GM18861 (cell line): ENCODE data around the gene ECHDC3.

Experiments
- ATAC-seq: cut with Tn5 transposase; IDR thresholded peaks from one replicate; pipeline ENCODE4 v1.9.1; 2021; ENCODE audit not compliant: unreplicated experiment

Gene ECHDC3

DNA sequence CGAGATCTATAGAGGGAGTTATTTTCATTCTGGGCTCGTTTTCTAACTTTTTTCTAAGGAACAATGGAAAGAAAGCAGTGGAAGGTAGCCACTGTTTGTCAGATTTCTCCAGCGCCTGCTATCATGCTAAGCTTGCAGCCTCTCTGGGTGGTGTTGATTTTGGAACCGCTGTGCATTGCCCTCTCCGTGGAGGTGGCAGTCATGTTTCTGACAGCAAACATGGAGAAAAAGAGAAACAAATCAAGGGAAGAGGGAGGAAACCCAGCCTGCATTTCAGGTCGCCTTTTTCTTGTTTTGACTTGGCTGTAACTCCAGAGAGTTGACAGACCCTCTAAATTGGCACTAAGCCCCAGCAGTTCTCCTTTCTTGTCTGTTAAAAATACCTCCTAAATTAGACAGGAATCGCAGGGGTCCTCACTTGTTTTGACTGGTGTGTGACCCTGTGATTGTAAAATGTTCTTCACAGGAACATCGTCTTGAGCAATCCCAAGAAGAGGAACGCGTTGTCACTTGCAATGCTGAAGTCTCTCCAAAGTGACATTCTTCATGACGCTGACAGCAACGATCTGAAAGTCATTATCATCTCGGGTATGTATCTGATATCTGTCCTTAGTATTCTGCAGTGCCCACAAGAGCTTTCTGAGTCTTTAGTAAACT is 4.8 kb downstream of the ECHDC3 start:
- no peak for ATAC-seq

DNA sequence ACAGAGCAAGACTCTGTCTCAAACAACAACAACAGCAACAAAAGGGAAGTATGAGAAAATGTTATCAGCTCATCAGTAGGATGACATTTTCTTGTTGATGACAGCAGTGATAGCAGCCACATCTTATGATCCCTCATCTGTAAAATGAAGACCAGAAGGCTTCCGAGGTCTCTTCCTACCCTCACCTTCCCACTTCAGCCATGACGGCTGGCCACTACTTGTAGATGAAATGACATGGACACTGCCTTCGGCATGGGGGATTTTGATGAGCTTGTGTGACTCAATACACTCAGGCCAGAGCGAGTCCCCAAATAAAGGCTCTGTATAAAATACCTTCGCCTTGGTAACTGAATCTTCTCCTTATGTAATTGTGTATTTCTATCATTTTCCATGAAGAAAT is 6.7 kb downstream of the ECHDC3 start:
- ATAC-seq, result no peak

DNA sequence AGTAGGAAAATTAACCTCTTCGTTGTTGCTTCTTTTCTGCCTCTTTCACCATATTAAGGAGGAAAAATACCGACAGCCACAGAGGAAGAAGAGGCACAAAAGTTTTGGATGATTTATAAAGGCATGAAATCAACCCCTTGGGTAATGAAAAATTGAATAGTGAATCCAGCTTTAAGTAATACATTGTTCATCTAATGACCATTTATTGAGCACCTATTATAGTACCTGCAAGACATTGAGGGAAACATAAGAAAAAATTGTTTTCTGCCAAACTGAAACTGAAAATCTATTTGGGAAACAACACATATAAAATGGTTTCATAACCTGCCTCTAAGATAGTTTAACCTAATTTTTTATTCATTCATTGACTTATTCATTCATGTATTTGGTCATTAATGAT is 8.2 kb downstream of the ECHDC3 start:
- no peak for ATAC-seq

DNA sequence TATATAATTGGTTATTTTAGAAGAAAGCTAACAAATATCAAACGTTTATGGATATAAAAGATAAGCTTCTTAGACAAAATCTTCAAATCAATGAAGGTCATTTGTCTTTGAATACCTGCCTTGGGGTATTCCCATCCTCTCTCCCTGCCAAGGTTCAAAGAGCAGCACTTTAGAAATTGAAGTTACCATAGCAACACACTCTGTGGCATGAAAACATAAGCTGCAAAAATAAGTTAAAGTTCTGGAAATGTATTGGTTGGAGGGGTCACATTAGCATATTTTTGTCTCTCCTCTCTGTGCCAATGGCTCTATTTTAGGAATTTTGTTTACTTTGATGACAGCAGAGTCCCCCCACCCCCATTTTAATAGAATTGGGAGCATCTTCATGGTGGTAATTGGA is 12.0 kb downstream of the ECHDC3 start:
- no peak for ATAC-seq

DNA sequence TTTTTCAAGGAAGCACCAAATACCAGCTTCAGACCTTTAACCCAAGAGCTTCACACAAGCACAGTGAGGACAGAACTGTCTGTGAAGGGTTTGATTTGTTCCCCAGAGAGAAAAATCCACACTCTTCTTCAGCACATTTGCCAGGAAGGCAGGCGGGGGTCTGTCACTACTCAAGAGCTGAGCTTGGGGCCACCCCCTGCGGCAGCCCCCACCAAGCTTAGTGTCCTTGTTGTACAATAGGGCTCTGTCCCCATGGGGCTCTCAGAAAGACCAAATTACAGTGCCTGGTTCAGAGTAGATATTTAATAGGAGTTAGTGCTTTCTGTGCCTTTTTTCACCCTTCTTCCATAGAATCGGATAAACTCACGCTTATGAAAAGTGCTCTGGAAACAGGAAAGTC is 12.4 kb downstream of the ECHDC3 start:
- ATAC-seq, result no peak

DNA sequence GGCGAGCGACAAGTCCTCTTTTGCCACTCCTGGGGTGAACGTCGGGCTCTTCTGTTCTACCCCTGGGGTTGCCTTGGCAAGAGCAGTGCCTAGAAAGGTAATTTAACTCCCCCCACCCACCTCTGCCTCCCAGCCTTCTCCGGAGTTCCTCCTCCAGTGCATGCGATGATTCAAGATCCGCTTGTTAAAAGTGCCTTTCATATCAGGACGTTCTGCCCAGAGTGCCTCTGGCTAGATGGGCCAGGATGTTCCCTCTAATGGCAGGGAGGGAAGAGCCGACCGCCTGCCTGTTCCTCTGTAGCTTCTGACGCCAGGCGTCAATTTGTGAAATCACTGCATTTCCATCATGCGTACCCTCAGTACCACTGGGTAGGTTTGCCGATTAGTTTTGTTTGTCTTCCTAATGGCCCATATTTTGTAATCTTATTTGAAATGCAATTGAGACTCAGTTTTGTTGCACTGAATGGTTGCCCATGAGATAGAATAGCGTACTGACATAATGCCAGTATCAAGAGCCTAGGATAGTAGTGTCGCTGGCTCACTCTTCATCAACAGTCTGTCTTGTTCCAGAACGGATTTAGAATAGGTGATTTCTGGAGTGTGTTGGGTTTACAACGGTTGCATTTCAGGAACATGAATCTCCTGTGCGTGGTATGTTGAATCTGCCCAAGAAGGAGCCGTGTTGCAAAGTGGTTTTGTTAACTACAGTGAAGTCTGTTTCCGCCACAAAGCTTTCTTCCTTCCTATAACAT is 13.5 kb downstream of the ECHDC3 start:
- no peak for ATAC-seq

DNA sequence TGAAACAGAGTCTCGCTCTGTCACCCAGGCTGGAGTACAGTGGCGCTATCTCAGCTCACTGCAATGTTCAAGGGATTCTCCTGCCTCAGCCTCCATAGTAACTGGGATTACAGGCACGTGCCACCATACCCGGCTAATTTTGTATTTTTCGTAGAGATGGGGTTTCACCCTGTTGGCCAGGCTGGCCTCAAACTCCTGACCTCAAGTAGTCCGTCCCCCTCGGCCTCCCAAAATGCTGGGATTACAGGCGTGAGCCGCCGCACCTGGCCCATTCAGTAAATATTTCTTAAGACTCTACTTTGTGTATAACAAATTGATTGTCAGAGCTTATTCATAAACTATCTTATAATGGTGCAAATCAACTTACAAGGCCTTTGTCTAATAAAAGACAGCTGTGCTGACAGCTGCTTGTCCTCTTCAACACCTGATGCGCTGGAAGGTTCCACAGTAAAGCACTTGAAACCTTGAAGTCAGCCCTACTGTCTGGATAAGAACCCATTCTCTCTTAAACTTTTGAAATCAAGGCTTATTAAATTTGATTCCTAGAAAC is 14.7 kb downstream of the ECHDC3 start:
- no peak for ATAC-seq

DNA sequence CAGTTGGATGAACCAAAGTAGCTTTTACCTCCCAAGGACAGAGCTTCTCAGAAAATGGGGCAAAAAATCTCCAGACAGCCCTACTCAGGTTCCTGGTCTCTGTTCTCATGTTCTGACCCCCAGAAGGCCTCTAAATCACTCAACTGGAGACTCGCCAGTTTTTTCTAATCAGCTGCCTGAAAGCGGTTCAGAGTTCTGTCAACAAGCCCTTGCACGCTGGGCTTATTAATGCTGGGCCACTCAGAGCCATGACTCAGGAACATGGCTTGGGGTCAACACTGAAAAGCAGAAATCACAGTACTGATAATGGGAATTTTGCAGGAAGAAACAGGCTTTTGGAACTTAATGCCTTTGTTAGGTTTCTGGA is 15.3 kb downstream of the ECHDC3 start:
- no peak for ATAC-seq

DNA sequence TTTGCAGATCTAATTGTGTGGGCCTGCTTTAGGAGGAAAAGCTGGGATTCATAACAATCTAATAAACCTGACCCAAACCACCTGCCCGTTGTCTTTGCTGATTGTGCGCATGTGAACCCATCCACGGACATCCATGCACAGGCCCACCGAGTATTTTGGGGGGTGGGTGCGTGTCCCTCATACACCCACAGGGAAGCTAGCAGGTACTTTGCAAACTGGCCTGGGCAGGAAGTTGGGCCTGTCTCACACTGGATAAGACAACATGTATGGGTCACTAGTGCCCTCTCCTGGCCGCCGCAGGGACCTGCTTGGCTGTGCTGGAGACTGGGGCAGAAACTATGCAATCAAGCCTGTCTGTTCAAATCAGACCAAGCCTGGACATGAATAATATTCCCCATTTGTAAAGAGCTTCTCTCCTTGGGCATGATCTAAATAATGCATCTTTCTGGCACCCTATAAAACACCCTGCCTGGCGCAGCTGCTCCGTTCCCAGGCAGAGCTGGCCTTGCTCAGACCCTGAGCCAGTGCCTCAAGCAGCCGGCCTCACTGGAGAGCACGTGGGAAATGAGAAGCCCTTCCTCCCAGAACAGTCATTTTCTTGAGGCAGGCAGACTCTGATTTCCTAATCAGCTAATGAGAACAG is 15.8 kb downstream of the ECHDC3 start:
- ATAC-seq, result peak; percentile 93

DNA sequence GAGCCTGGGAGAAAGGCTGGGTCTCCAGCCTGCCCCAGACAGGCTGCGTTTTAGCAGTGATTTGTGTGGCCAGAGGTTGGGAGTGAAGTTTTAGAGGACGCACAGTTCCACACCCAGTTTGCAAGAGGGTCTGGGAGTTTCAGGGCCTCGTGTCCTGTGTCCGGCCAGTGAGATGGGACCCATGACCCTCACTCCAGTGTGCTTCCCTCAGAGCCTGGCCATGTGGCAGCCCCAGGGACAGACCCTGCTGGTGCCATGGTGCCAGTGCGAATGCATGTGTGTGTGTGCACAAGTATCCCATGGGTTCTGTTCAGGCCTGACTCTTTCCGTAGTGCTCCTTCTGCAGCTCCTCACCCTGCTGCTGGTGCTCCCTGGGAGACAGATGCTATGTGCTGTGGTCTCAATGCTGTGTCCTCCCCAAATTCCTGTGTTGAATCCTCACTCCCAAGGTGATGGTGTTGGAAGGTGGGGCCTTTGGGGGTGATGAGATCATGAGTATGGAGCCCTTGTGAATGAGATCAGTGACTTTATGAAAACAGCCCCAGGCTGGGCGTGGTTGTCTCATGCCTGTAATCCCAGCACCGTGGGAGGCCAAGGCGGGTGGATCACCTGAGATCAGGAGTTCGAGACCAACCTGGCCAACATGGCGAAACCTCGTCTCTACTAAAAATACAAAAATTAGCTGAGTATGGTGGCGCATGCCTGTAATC is 16.5 kb downstream of the ECHDC3 start:
- ATAC-seq, result no peak

DNA sequence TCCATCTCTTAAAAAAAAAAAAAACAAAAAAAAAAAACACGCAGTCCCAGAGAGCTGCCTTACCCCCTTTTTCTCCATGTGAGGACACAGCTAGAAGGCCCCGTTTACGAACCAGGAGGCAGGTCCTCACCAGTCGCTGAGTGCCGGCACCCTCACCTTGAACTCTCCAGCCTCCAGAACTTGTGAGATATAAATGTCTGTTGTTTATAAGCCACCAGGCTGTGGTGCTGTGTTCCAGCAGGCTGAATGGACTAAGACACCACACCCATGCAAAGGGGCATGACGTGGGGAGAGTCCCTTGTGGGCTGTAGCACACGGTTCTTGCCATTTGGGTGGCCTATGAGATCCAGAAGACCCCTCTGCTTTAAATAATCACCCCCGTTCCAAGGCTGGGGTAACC is 17.2 kb downstream of the ECHDC3 start:
- ATAC-seq, result no peak

DNA sequence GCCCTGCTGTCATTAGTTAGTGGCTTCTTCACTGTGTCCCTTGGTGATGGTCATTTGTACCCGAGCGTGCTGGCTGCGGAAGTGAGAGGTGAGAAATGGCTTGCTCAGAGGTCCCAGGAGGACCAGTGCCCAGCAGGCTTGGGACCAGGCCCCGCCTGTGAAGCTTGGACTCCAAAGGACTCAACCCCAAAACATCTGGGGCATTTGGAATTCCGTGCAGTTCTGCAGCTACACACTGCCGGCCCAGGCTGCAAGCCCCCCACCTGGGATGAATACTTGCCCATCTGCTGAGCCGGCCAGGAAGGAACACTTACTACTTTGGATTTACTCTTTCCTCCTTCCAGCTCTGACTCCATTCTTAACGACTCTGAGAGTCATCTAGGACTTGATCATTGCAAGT is 18.0 kb downstream of the ECHDC3 start:
- no peak for ATAC-seq

DNA sequence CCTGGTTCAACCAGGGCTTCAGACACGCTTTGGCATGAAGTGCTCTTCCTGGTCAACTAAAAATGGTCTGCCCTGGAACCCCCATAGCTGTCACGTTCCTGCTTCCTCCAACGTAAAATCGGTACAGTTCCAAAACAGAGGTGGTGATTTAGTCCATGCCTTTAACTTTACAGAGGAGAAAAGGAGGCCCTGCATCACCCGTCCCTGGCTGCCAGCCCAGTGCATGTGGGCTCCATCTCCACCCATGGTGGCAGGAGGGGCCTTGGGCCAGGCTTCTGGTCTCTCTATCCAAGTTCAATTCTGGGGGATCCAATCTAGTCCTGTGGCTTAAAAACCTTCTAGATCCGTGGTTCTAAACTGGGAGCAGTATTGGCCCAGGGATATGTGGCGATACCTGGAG is 18.7 kb downstream of the ECHDC3 start:
- no peak for ATAC-seq

DNA sequence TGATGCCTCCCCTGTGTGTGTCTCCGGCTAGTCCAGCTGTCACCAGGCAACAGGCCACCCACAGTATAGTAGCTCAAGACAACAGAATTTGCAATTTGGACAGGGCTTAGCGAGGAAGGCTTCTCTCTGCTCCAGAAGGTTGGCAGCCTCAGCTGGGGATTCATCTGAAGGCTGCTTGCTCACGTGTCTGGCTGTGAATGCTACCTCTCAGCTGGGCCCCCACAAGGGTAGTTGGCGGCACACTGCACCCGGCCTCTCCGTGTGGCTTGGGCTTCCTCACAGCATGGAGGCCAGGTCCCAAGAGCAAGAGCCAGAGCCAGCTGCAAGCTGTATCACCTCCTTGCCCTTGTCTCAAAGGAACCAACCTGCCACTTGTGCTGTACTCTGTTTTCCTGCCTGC is 19.2 kb downstream of the ECHDC3 start:
- no peak for ATAC-seq

DNA sequence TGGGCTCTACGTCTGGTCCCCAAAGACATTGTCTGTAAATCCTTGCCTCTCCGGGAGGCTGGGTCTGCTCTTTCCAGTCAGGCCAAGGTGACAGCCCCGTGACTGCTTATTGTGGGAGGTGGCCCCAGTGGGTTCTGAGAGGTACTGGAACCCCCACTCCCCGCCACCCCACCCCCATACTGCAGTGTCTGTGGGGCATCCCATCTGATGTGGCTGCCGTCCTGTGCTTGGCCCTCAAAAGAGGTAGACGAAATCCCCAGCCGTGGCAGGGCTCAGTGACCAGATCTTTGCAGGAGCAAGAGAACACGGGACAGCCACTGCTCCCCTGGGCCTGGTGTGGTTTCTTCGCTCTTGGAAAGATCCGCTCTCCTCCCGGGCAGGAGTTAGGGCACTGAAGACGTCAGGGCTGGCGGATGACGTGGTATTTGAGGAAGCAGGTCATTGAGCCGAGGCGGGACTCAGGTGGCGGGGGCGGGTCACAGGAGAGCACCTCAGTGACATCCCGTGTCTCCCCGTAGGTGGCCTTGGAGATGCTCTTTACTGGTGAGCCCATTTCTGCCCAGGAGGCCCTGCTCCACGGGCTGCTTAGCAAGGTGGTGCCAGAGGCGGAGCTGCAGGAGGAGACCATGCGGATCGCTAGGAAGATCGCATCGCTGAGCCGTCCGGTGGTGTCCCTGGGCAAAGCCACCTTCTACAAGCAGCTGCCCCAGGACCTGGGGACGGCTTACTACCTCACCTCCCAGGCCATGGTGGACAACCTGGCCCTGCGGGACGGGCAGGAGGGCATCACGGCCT is 20.7 kb downstream of the ECHDC3 start:
- ATAC-seq, result no peak

DNA sequence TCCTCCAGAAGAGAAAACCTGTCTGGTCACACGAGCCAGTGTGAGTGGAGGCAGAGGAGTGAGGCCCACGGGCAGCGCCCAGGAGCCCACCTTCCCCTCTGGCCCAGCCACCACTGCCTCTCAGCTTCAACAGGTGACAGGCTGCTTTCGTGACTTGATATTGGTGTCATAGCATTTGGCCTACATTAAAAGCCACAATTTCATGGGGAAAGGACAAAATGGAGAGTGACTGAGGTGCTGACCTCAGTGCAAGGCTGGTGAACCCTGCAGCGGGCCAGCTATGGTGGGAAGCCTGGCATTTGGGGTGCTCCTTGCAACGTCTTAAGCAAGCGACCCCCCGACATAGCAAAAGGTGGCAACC is 21.3 kb downstream of the ECHDC3 start:
- no peak for ATAC-seq

DNA sequence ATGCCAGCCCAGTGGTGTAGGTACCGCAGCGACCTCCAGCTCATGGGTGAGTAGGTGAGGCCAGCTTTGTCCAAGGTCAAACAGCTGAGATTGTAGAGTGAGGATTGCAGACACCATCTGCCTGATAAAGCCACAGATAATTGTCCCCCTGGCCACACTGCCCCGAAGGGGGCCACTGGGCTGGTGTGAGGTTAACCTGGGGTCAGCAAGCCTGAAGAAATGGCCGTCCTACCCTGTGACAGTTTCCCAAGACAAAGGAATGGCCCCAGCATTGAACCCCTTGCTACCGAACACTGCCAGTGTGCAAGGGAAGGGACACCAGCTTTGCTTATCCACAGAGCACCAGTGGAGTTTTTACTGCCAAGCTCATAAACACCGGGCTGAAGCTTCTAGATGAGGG is 23.0 kb downstream of the ECHDC3 start:
- ATAC-seq, result no peak

DNA sequence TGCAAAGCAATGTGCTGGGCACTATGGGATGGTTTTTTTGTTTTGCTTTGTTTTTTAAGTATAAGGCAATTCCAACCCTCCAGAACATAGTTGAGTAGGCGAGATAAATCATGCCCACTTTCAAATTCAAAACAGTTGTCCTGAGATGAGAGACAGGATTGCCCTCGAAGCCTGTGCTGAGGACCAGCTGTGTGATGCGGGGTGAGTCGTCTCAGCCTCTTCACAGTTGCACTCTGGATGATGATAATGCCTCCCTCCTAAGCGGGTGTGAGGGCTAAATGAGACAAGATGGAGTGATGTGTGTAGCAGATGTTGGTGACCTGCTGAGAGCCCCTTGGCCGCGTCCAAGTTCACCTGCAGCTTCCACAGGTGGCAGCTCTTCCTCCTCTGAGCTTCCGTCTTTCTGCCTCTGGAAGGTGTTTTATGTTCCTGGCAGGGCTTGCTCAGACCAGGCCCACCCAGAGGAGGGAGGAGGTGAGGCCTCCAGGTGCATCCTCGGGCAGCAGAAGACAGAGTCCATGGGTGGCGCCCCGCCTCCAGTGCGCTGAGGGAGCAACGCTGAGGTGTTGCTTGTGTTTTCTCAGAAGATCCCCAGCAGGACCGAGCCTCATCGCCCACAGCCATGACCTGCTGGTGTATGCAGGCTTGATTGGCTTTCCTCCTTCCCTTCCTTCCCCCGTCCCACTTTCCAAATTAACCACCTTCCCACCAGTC is 30.6 kb downstream of the ECHDC3 start:
- ATAC-seq, result no peak

DNA sequence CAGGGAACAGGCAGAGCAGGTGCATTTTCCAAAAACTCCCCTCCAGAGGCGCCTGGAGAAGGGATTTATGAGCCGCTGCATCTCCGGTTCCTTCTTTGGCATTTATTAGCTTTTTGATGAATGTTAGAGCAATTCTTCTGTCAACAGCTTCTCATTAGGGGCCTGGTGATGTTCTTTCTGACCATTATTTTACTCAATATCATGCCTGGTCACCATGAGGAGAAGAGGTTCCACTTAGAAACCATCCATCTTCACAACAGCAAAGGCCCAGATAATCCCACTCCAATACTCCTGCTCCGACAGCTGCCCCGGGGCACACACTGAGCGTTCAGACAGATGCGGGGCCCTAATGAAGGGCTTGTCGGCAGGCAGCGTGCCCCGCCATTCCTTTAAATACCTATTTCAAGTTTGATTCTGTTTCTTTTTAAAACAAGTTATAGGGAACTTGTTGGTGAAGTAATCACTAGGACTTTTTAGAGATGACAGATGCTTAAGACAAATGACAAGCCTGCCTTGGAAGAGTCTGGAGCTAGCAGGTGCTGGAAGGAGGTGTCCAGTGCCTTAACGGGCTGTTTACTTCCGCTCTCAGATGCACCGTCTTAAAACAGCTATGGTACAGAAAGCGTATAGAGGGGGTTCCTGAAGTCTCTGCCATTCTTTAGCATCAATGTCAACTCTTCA is 31.7 kb downstream of the ECHDC3 start:
- no peak for ATAC-seq

DNA sequence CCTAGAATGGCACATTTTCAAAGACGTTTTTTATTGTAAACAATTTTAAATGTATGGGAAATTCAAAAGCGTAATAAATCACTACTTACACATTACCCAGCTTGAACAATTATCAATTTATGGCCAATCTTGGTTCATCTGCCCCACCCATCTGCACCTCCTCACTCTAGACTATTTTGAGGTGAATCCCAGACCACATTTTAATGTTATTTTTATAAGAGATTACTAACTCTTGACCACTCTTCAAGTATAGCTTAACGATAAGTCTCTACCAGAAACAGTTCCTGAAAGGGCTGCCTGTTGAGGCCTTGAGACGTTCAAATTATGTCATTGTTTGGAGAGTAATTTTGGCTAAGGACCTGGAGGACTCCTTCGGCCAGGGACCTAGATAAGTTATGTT is 33.2 kb downstream of the ECHDC3 start:
- no peak for ATAC-seq
